Breast epithelium (tissue), 3 donors: ENCODE data around the gene TXNRD1.

Source experiments
- CTCF ChIP-seq, 3 donors: fragments of 450-650 bp; IDR thresholded peaks; one replicate each; pipeline ENCODE4 v1.5.1; 2016 to 2017; ENCODE audit warnings: antibody characterized with exemption in 3 of 3, mild to moderate bottlenecking in 3 of 3, moderate library complexity in 3 of 3
- POLR2A ChIP-seq: fragments of 450-650 bp; IDR thresholded peaks from one replicate; pipeline ENCODE4 v1.6.1; 2016; ENCODE audit warnings: antibody characterized with exemption, mild to moderate bottlenecking, moderate library complexity
- POLR2AphosphoS5 ChIP-seq, 3 donors: sonication (generic); formaldehyde crosslinking; IDR thresholded peaks; one replicate each; pipeline ENCODE4 v1.6.1; 2017; ENCODE audit warnings: antibody characterized with exemption in 3 of 3

GRCh38 chr12:104297477-104298113, 82.0 kb downstream of the TXNRD1 start:
- no peak for TF ChIP-seq POLR2A
- TF ChIP-seq CTCF (IDR thresholded peaks at IDR 0.05) = no peak
- no peak for TF ChIP-seq POLR2AphosphoS5 (IDR thresholded peaks at IDR 0.05)
